Neuron (in vitro differentiated cells): ENCODE results near the gene LIMK1.

Source experiments
- H2AFZ ChIP-seq: one replicate; pipeline ENCODE4 v1.6.1; 2013; ENCODE audit warnings: low read depth, mild to moderate bottlenecking, inconsistent platforms, low read length, moderate library complexity
- H3K27me3 ChIP-seq: one replicate; pipeline ENCODE4 v1.6.1; 2013; ENCODE audit warnings: low read length; ENCODE audit not compliant: insufficient read depth
- H3K36me3 ChIP-seq: one replicate; pipeline ENCODE4 v1.6.1; 2013; ENCODE audit warnings: low read length; ENCODE audit not compliant: insufficient read depth
- H3K4me1 ChIP-seq: one replicate; pipeline ENCODE4 v1.6.1; 2013; ENCODE audit warnings: low read length; ENCODE audit not compliant: insufficient read depth
- H3K4me3 ChIP-seq: 2 replicates; pipeline ENCODE4 v1.5.1; 2013; ENCODE audit warnings: mild to moderate bottlenecking, low read length, moderate library complexity
- H3K9me3 ChIP-seq: one replicate; pipeline ENCODE4 v1.6.1; 2013; ENCODE audit warnings: low read length

The LIMK1 gene

DNA sequence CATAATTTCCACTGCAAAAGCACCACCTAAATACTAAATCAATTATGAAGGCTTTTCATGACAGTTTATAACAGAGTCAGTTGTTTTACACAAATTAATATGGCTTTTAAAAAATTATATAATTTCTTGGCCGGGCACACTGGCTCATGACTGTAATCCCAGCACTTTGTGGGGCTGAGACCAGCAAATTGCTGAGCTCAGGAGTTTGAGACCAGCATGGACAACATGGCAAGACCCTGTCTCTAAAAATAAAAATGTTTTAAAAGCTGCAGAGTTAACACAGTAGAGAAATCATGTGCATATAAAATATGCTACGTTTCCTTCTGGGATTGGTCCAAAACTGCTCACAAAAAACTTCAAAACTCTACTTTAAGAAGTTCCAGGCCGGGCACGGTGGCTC lies 46.9 kb downstream of the LIMK1 start:
- H2AFZ ChIP-seq, result no peak overlapping the region
- H3K4me1 ChIP-seq, result no peaks in the 10 kb centered on the region
- no peaks in the 10 kb centered on the region for H3K27me3 ChIP-seq
- H3K36me3 ChIP-seq, result no peaks in the 10 kb centered on the region
- H3K9me3 ChIP-seq, result no peaks in the 10 kb centered on the region
- no peak overlapping the region for H3K4me3 ChIP-seq

DNA sequence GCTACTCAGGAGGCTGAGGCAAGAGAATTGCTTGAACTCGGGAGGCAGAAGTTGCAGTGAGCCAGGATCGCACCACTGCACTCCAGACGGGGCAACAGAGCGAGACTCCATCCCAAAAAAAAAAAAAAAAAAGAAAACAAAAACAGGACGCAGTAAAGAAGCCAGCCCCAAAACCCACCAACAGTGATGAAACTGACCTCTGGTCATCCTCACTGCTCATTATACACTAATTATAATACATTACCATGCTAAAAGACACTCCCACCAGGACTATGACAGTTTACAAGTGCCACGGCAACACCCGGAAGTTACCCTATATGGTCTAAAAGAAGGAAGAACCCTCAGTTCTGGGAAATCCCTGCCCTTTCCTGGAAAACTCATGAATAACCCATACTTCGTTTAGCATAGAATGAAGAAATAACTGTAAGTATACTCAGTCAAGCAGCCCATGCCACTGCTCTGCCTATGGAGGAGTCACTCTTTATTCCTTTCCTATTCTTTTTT lies 50.6 kb downstream of the LIMK1 start:
- no peak overlapping the region for H2AFZ ChIP-seq
- no peaks in the 10 kb centered on the region for H3K36me3 ChIP-seq
- H3K4me1 ChIP-seq, result peaks cover 2% of the 10 kb centered on the region
- no peak overlapping the region for H3K4me3 ChIP-seq
- H3K27me3 ChIP-seq, result no peaks in the 10 kb centered on the region
- no peaks in the 10 kb centered on the region for H3K9me3 ChIP-seq

DNA sequence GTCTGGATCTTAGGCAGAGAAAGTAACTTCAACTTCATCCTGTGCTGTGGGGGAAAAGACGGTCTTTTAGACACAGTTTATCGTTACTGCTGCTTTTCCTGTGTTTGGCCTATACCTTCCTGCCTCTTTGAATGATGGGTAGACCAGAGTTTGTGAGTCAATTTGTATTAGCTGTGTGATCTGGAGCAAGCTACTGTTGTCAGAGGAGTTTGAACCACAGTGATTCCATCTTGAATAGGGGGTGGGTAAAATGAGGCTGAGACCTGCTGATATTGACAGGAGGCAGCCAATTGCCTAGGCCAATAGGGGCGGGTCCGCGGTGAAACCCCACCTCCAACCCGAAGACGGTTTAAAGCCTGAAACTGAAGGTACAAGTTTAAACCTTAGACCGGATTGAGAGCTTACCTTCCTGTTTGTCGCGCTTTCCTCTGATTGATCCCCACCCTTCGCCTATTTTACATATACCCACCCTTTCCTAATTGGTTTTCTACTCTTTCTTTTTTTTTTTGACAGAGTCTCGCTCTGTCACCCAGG lies 54.8 kb downstream of the LIMK1 start:
- no peak overlapping the region for H3K4me3 ChIP-seq

DNA sequence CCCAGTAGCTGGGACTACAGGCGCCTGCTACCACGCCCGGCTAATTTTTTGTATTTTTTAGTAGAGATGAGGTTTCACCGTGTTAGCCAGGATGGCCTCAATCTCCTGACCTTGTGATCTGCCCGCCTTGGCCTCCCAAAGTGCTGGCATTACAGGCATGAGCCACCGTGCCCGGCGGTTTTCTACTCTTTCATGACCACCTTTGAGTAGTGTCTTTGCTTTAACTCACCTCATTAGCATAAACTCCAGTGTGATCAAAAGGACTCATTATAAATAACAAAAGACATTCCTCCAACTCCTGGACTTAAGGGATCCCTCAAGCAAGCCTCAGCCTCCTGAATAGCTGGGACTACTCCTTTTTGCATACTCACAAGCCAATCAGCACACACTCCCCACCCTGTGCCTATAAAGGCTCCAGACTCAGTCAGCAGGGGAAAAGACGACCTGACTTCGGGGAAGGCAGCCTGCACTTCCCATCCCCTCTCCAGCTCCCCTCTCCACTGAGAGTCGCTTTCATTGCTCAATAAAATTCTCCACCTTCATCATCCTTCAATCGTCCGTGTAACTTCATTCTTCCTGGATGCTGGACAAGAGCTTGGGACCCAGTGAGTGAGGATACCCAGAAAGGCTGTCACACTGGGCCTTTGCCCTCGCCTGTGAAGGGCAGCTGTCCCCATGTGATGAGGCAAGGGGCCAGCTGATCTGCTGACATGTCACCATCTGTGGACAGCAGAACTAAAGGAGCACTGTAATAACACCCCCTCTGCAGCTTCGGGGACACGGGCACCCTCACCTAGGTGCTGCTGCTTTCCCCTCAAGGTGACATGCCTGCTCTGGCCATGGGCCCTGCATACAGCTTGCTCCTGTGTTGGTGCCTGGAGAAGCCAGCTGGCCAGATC lies 55.6 kb downstream of the LIMK1 start:
- Histone ChIP-seq H3K36me3 (no peaks in the 10 kb centered on the region), H3K4me3 (no peak overlapping the region), H3K4me1 (peaks cover 6% of the 10 kb centered on the region), H3K27me3 (no peaks in the 10 kb centered on the region), H3K9me3 (no peaks in the 10 kb centered on the region), H2AFZ (no peak overlapping the region)

More for the DNA sequence above, 54.8 kb downstream of the LIMK1 start:
- Histone ChIP-seq H3K4me1 (peaks cover 6% of the 10 kb centered on the region), H3K36me3 (no peaks in the 10 kb centered on the region), H3K27me3 (no peaks in the 10 kb centered on the region), H2AFZ (no peak overlapping the region), H3K9me3 (no peaks in the 10 kb centered on the region)

DNA sequence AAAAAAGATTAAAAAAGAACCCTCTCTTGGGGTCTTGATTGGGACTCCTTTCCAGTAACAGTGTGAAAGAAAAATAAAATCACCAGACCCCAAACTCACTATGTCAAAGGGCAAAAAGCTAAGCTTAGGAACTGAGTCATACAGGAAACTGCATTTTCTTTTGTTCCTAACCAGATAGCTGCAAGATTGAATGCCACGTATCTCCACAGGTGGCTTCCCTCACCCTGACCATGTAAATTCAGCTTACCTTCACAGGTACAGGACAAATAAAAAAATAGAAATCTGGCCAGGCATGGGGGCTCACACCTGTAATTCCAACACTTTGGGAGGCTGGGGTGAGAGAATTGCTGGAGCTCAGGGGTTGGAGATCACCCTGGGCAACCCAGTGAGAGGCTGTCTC lies 58.1 kb downstream of the LIMK1 start:
- H2AFZ ChIP-seq, result no peak overlapping the region
- no peaks in the 10 kb centered on the region for H3K36me3 ChIP-seq
- H3K9me3 ChIP-seq, result no peaks in the 10 kb centered on the region
- peaks cover 6% of the 10 kb centered on the region for H3K4me1 ChIP-seq
- H3K4me3 ChIP-seq, result no peak overlapping the region
- H3K27me3 ChIP-seq, result no peaks in the 10 kb centered on the region

DNA sequence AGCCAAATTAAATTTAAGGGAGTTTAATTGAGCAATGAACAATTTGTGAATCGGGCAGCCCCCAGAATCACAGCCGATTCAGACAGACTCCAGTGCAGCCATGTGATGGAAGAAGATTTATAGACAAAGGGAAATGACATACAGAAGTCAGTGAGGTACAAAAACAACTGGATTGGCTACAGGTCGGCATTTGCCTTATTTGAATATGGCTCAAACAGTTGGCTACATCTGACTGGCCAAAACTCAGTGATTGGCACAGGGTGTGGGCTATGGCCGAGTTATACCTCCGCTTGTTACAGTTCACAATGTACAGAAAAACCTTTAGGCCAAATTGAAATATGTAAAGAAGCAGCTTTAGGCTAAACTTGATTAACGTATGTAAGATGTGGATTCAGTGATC lies 59.8 kb downstream of the LIMK1 start:
- Histone ChIP-seq H3K9me3 (peaks cover under 1% of the 10 kb centered on the region), H3K27me3 (no peaks in the 10 kb centered on the region), H2AFZ (no peak overlapping the region), H3K4me3 (no peak overlapping the region), H3K36me3 (no peaks in the 10 kb centered on the region), H3K4me1 (peaks cover 7% of the 10 kb centered on the region)

DNA sequence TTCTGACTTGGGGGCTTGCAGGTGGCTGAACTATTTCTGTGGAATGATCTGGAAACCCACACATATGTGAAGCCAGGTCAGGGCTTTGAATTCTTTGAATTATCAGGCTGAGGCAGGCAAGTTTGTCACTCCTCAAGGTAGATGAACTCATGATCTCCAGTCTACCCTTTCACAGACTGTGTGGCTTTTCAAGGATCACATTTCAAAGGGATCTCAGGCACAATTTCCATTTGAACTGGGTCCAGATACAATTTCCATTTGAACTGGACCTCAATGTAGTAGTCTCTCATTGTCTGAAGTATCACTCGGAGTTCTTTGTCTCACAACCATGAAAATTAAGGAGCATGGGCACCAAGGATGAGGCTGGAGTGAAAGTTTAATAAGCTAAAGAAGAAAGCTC lies 64.9 kb downstream of the LIMK1 start:
- H3K4me3 ChIP-seq, result no peak overlapping the region
- H3K9me3 ChIP-seq, result peaks cover 2% of the 10 kb centered on the region
- no peaks in the 10 kb centered on the region for H3K27me3 ChIP-seq
- no peaks in the 10 kb centered on the region for H3K36me3 ChIP-seq
- H3K4me1 ChIP-seq, result peaks cover 3% of the 10 kb centered on the region
- no peak overlapping the region for H2AFZ ChIP-seq

DNA sequence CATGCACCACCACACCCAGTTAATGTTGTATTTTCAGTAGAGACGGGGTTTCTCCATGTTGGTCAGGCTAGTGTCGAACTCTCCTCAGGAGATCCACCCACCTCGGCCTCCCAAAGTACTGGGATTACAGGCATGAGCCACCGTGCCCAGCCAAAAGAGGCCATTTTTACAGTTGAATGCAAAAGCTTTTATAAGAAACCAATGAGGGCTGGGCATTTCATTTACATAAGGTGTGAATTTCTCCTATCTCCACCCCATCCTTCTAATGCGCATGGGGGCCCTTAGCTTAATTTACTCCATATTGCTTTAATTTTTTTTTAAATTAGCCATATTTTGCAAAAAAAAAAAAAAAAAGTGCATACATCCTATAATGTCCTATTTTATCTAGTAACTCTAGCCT lies 65.5 kb downstream of the LIMK1 start:
- no peaks in the 10 kb centered on the region for H3K36me3 ChIP-seq
- no peak overlapping the region for H3K4me3 ChIP-seq
- H3K9me3 ChIP-seq, result peaks cover 2% of the 10 kb centered on the region
- peaks cover 3% of the 10 kb centered on the region for H3K4me1 ChIP-seq
- H3K27me3 ChIP-seq, result no peaks in the 10 kb centered on the region
- H2AFZ ChIP-seq, result no peak overlapping the region

DNA sequence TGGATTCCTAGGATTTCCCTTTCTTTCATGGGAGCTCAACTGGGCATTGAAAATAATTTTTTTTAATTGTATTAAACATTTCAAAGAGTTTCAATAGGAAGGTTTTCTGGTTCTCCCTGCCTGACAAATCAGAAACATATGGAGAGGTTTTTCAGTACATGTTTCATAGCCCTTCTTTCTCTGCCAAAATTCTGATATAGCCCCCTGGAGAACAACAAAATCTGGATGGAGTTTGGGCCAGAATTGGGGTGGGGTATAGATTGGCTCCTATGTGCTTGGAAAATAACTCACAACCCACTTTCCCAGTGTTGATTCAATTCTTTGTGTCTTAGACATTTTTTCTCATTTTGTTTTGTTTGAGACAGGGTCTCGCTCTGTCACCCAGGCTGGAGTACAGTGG lies 66.0 kb downstream of the LIMK1 start:
- Histone ChIP-seq H3K4me3 (no peak overlapping the region), H3K27me3 (no peaks in the 10 kb centered on the region), H3K4me1 (peaks cover 3% of the 10 kb centered on the region), H3K36me3 (no peaks in the 10 kb centered on the region), H3K9me3 (peaks cover 2% of the 10 kb centered on the region), H2AFZ (no peak overlapping the region)

DNA sequence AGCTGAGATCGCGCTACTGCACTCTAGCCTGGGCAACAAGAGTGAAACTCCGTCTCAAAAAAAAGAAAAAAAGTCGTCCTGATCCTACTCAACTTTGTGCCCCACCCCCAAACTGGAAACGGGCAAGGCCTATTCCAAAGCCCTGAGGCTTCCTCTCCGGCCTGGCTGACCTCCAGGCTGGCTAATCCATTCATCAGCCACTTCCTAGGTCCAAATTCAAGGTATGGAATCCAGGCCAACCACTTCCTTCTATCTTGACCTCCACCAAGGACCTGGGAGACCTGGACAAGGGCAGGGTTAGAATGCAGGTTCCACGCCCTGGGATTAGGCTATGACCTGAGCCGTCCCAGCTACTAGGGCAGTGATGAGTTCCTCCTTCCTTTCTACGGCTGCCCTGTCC lies 70.1 kb downstream of the LIMK1 start:
- Histone ChIP-seq H3K4me3 (no peak overlapping the region), H2AFZ (no peak overlapping the region), H3K4me1 (no peaks in the 10 kb centered on the region), H3K27me3 (no peaks in the 10 kb centered on the region), H3K36me3 (no peaks in the 10 kb centered on the region), H3K9me3 (no peaks in the 10 kb centered on the region)

DNA sequence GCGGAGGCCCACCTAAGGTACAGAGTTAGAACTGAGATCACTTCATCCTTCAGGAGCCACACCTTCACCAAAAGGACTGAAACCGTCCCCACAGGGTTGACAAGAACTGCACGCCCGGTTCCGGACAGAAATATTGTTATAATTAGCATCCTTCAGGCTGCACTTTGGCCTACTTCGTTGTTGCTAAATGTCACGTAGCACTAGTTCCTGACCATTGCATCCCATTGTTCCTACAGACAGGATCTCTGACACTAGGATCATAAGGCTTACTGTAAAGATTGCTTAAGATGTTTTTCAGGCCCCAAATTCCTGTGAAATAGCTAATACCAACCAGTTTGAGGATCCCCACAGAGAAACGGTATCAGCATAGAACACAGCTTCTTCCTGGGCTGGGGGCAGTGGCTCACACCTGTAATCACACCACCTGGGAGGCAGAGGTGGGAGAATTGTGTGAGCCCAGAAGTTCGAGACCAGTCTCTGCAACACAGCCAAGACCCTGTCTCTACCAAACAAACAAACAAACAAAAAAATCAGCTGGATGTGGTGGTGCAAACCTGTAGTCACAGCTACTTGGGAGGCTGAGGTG lies 72.3 kb downstream of the LIMK1 start:
- Histone ChIP-seq H2AFZ (no peak overlapping the region), H3K27me3 (no peaks in the 10 kb centered on the region), H3K4me3 (no peak overlapping the region), H3K9me3 (no peaks in the 10 kb centered on the region), H3K4me1 (peaks cover 14% of the 10 kb centered on the region), H3K36me3 (no peaks in the 10 kb centered on the region)

DNA sequence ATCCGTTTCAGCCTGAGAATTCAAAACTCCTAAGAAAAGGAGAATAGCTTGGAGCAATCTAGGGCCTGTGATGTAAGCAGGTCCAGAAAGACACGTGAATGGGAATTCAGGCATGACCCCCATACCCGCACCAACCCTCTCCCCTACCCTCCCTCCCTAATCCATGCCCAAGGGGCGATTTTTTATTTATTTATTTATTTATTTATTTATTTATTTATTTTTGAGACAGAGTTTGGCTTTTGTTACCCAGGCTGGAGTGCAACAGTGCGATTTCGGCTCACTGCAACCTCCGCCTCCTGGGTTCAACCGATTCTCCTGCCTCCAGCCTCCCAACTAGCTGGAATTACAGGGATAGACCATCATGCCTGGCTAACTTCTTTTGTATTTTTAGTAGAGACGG lies 74.0 kb downstream of the LIMK1 start:
- Histone ChIP-seq H2AFZ (no peak overlapping the region), H3K27me3 (no peaks in the 10 kb centered on the region), H3K36me3 (no peaks in the 10 kb centered on the region), H3K4me3 (no peak overlapping the region), H3K4me1 (peaks cover 14% of the 10 kb centered on the region), H3K9me3 (no peaks in the 10 kb centered on the region)

DNA sequence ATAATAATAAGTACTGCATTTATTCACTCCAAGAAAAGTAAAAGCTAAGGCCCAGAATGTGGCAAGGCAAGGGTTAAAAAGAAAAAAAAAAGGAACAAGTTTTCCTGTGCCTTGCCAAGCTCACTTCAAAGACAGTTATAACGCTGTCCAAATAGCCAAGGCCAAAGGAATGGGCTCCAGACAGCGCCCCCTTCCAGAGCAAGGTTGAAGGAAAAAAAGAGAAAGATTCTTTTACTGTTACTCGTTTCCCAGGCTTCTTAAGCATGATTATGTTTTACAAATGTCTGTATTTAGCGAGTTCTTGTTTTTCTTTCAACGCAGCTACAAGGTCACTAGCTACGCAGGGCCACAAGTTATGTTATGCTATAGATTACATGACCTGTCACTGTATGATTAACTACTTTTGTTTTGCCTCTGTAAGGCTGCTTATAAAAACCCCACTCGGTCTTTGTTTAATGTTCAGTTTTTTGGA lies 81.4 kb downstream of the LIMK1 start:
- H3K36me3 ChIP-seq, result no peaks in the 10 kb centered on the region

More for the DNA sequence above, 81.4 kb downstream of the LIMK1 start:
- Histone ChIP-seq H3K27me3 (no peaks in the 10 kb centered on the region), H3K9me3 (no peaks in the 10 kb centered on the region), H3K4me1 (peaks cover 9% of the 10 kb centered on the region), H2AFZ (no peak overlapping the region), H3K4me3 (no peak overlapping the region)
